Ishikawa (cell line): ENCODE data around the gene RGS6.
A peak's percentile ranks its signal among the peaks of the same experiment; 100 is the strongest.

ENCODE experiments used
- CEBPB ChIP-seq: IDR thresholded peaks from 2 replicates; pipeline ENCODE4 v1.6.1; 2012
- CREB1 ChIP-seq: IDR thresholded peaks from 2 replicates; pipeline ENCODE4 v1.6.1; 2012; ENCODE audit warnings: low read depth
- EGR1 ChIP-seq: IDR thresholded peaks from 2 replicates; pipeline ENCODE4 v1.6.1; 2012
- EP300 ChIP-seq: IDR thresholded peaks from 2 replicates; pipeline ENCODE4 v1.6.1; 2012; ENCODE audit warnings: borderline replicate concordance
- FOXM1 ChIP-seq: IDR thresholded peaks from 2 replicates; pipeline ENCODE4 v1.6.1; 2012; ENCODE audit warnings: low read depth, borderline replicate concordance
- MAX ChIP-seq: IDR thresholded peaks from 2 replicates; pipeline ENCODE4 v1.6.1; 2012
- NFIC ChIP-seq: IDR thresholded peaks from 2 replicates; pipeline ENCODE4 v1.6.1; 2012
- RAD21 ChIP-seq: IDR thresholded peaks from 2 replicates; pipeline ENCODE4 v1.6.1; 2012; ENCODE audit warnings: low read depth
- REST ChIP-seq: IDR thresholded peaks from 2 replicates; pipeline ENCODE4 v1.6.1; 2012; ENCODE audit warnings: low read depth, mild to moderate bottlenecking
- TAF1 ChIP-seq: IDR thresholded peaks from 2 replicates; pipeline ENCODE4 v1.6.1; 2012; ENCODE audit warnings: low read depth, mild to moderate bottlenecking
- TCF12 ChIP-seq: IDR thresholded peaks from 2 replicates; pipeline ENCODE4 v1.6.1; 2012; ENCODE audit warnings: low read depth
- TEAD4 ChIP-seq: IDR thresholded peaks from 2 replicates; pipeline ENCODE4 v1.6.1; 2012
- USF1 ChIP-seq: IDR thresholded peaks from 2 replicates; pipeline ENCODE4 v1.6.1; 2012
- YY1 ChIP-seq: IDR thresholded peaks from 2 replicates; pipeline ENCODE4 v1.6.1; 2012; ENCODE audit warnings: low read depth
- ZBTB7A ChIP-seq: IDR thresholded peaks from 2 replicates; pipeline ENCODE4 v1.6.1; 2012; ENCODE audit warnings: low read depth

RGS6 gene

GRCh38 chr14:72097173-72097783 is 165.0 kb downstream of the RGS6 start:
- TF ChIP-seq USF1 (no peak), TEAD4 (no peak), REST (no peak), YY1 (no peak), FOXM1 (no peak), TAF1 (no peak), EGR1 (no peak), TCF12 (no peak)

- TF ChIP-seq REST (no peak), EGR1 (no peak), CREB1 (no peak)
These were observed 166.0 kb downstream of the RGS6 start for GRCh38 chr14:72098210-72098609.

- TF ChIP-seq RAD21 (no peak), NFIC (no peak), FOXM1 (no peak), TEAD4 (no peak), EP300 (no peak), CREB1 (no peak), USF1 (no peak)
These were observed 167.3 kb downstream of the RGS6 start for GRCh38 chr14:72099566-72099965.

GRCh38 chr14:72104011-72104613 is 171.9 kb downstream of the RGS6 start:
- no peak for TF ChIP-seq EGR1
- TF ChIP-seq RAD21: peak; percentile 31; the same call in 1 of the 2 replicates
- TF ChIP-seq TEAD4: no peak

GRCh38 chr14:72111911-72112310 is 179.7 kb downstream of the RGS6 start:
- TF ChIP-seq TEAD4 (no peak), TCF12 (no peak), CREB1 (no peak), YY1 (no peak), REST (no peak), TAF1 (no peak), NFIC (no peak)

- no peak for TF ChIP-seq TAF1
- TF ChIP-seq CEBPB: no peak
- no peak for TF ChIP-seq MAX
- TF ChIP-seq ZBTB7A: no peak
- TF ChIP-seq FOXM1: no peak
- TF ChIP-seq RAD21: no peak
- TF ChIP-seq EP300: no peak
- TF ChIP-seq TEAD4: no peak
- TF ChIP-seq YY1: no peak
These were observed 186.6 kb downstream of the RGS6 start for GRCh38 chr14:72118841-72119240.
